ENCODE measurements around the gene ANO1.

DNA sequence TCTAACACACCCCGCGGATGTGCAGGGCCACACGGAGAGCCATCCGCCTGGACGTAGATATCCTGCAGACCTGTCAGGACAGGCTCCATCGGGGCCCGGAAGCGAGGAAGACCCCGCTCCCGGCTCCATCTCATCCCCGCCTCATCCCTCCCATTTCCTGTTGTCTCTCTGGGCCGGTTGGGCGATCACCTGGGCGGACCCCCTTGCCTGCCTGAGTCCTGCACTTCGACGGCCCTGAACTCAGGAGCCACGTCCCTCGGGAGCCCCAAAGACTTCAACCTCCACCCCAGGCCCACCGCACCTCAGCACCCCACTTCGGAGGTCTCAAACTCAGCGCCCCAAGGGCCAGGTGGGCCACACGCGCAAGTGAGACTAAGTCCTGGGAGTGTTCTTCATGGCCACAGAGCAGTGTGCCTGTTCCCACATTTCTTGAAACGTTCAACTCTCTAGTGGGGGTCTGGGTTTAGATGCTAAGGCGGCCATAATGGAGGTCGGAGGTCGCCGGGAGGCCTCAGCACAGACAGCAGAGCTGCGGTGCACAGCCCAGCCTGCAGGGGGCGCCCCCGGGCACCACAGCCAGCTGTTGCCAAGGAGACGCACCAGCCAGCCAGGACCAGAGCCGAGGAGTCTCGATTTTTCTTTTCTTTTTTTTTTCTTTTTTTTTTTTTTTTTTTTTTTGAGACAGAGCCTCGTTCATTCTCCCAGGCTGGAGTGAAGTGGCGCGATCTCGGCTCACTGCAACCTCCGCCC lies 99.0 kb downstream of the ANO1 start:
- TF ChIP-seq EZH2 (IDR thresholded peaks at IDR 0.05) (no peak), POLR2AphosphoS5 (IDR thresholded peaks at IDR 0.05; ENCODE audit: borderline replicate concordance, low read depth, low read length) (no peak), FOXP2 (optimal IDR thresholded peaks at IDR 0.05; ENCODE audit: control extremely low read depth, extremely low read length, insufficient read depth) (no peak)

Data from SK-N-MC (cell line).